A673 (cell line): Measurements from ENCODE around the gene PARD6G. TPM values are rescaled to one million over a fixed set of nuclear protein-coding genes. Genes with fewer than 3 reads are reported as not detected.

Experiments used
- BruUV-seq: library from RNA; stranded (reverse); fragments of 400-500 nt; replicated peaks from 2 replicates; lab custom pipeline; 2021; lab: Mats Ljungman, UMichigan
- CTCF ChIA-PET: fragments of 300-600 bp; sonication (Branson Sonifier 250); formaldehyde crosslinking; loops from one replicate; lab custom pipeline; 2022; ENCODE audit warnings: antibody characterized with exemption; lab: Charles Lee
- POLR2A ChIA-PET: fragments of 300-600 bp; sonication (Branson Sonifier 250); formaldehyde crosslinking; loops from one replicate; lab custom pipeline; 2022; ENCODE audit warnings: antibody characterized with exemption; ENCODE audit not compliant: low non-redundant PET; lab: Charles Lee
- DNase-seq: peaks from one replicate; pipeline ENCODE4 v3.0.0-alpha.2; 2015; ENCODE audit warnings: low spot score
- H3K27ac ChIP-seq: fragments of 200-600 bp; sonication (generic); 2 replicates; pipeline ENCODE4 v1.5.1; 2016; ENCODE audit warnings: mixed run types, low read depth, mild to moderate bottlenecking, mixed read lengths, antibody characterized with exemption, low read length; ENCODE audit not compliant: poor library complexity, severe bottlenecking
- H3K27me3 ChIP-seq: fragments of 200-600 bp; sonication (generic); replicated peaks from 2 replicates; pipeline ENCODE4 v1.6.1; 2017; ENCODE audit warnings: mixed run types, low read depth, mild to moderate bottlenecking, mixed read lengths, antibody characterized with exemption, low read length; ENCODE audit not compliant: insufficient read depth, poor library complexity
- H3K36me3 ChIP-seq: fragments of 200-600 bp; sonication (generic); 2 replicates; pipeline ENCODE4 v1.6.1; 2016; ENCODE audit warnings: mixed run types, mild to moderate bottlenecking, mixed read lengths, antibody characterized with exemption, low read length; ENCODE audit not compliant: insufficient read depth, poor library complexity, severe bottlenecking
- H3K4me1 ChIP-seq: fragments of 200-600 bp; sonication (generic); 2 replicates; pipeline ENCODE4 v1.6.1; 2017; ENCODE audit warnings: mixed run types, mild to moderate bottlenecking, mixed read lengths, antibody characterized with exemption, low read length; ENCODE audit not compliant: insufficient read depth, poor library complexity, severe bottlenecking
- H3K4me3 ChIP-seq: fragments of 200-600 bp; sonication (generic); 2 replicates; pipeline ENCODE4 v1.5.1; 2016; ENCODE audit warnings: low read depth, mixed run types, mild to moderate bottlenecking, mixed read lengths, low read length; ENCODE audit not compliant: poor library complexity, severe bottlenecking
- H3K9me3 ChIP-seq: fragments of 200-600 bp; sonication (generic); 2 replicates; pipeline ENCODE4 v1.6.1; 2016; ENCODE audit warnings: mixed run types, low read depth, mild to moderate bottlenecking, mixed read lengths, antibody characterized with exemption, low read length; ENCODE audit not compliant: poor library complexity, severe bottlenecking
- CTCF ChIP-seq: fragments of 300-800, 200-600 bp; sonication (generic); conservative IDR thresholded peaks from 2 replicates; pipeline ENCODE4 v1.5.1; 2017; ENCODE audit warnings: low read depth, mild to moderate bottlenecking, antibody characterized with exemption, low read length, moderate library complexity, mixed read lengths
- EZH2 ChIP-seq: fragments of 200-600 bp; sonication (generic); IDR thresholded peaks from 2 replicates; pipeline ENCODE4 v1.6.1; 2017; ENCODE audit warnings: borderline replicate concordance, low read depth, mild to moderate bottlenecking, mixed read lengths, antibody characterized with exemption, low read length; ENCODE audit not compliant: poor library complexity, severe bottlenecking
- intact Hi-C: fragments of 100-400 bp; cut with micrococcal nuclease; formaldehyde crosslinking; loops from one replicate; pipeline ENCODE4 v1.10.0; 2022; ENCODE audit not compliant: unreplicated experiment
- total RNA-seq: library from RNA; stranded (reverse); gene quantifications from 2 replicates; pipeline ENCODE4 v1.2.3, GENCODE V29; 2021

Gene PARD6G
- total RNA-seq, 1 experiment from 2014 or later: 7.9 TPM

GRCh38 chr18:80203249-80203648 lies 44.1 kb downstream of the PARD6G start:
- BruUV-seq: no TSS peak
- intact Hi-C loops: no loop called here
- H3K4me1 ChIP-seq: no peaks in the 10 kb centered on the region
- no peak overlapping the region for H3K4me3 ChIP-seq
- H3K36me3 ChIP-seq: no peaks in the 10 kb centered on the region
- no peaks in the 10 kb centered on the region for H3K27me3 ChIP-seq
- ChIA-PET CTCF (no interaction called here), POLR2A (no interaction called here)
- no peak for DNase-seq
- H3K9me3 ChIP-seq: no peaks in the 10 kb centered on the region
- no peak overlapping the region for H3K27ac ChIP-seq
- TF ChIP-seq EZH2: no peak
- TF ChIP-seq CTCF: no peak

- no peak for DNase-seq
- no peaks in the 10 kb centered on the region for H3K9me3 ChIP-seq
- no peaks in the 10 kb centered on the region for H3K27me3 ChIP-seq
- TF ChIP-seq CTCF (no peak), EZH2 (no peak)
- no TSS peak for BruUV-seq
- intact Hi-C loops: no loop called here
- CTCF ChIA-PET: no interaction called here
- no peak overlapping the region for H3K4me3 ChIP-seq
- POLR2A ChIA-PET: interaction anchor here (0.6 kb wide), 1 partner anchor 199 kb away, joined by 8 read pairs; no protein-coding TSS in a partner anchor
- H3K36me3 ChIP-seq: no peaks in the 10 kb centered on the region
- no peak overlapping the region for H3K27ac ChIP-seq
- H3K4me1 ChIP-seq: no peaks in the 10 kb centered on the region
Observed at GRCh38 chr18:80202264-80202998, 44.9 kb downstream of the PARD6G start.

GRCh38 chr18:80201739-80202138 lies 45.6 kb downstream of the PARD6G start:
- H3K36me3 ChIP-seq: no peaks in the 10 kb centered on the region
- H3K27me3 ChIP-seq: no peaks in the 10 kb centered on the region
- no peak overlapping the region for H3K27ac ChIP-seq
- no peak overlapping the region for H3K4me3 ChIP-seq
- no peaks in the 10 kb centered on the region for H3K4me1 ChIP-seq
- CTCF ChIA-PET: no interaction called here
- intact Hi-C loops: no loop called here
- POLR2A ChIA-PET: no interaction called here
- no TSS peak for BruUV-seq
- H3K9me3 ChIP-seq: no peaks in the 10 kb centered on the region
- no peak for DNase-seq
- TF ChIP-seq CTCF (no peak), EZH2 (no peak)
